H1 (cell line): Measurements from ENCODE around the gene POLR3GL. TPM values are rescaled to one million over a fixed set of nuclear protein-coding genes. Genes with fewer than 3 reads are reported as not detected.

Source experiments
- CTCF ChIA-PET: fragments of 300-600 bp; sonication (Branson Sonifier 250); formaldehyde crosslinking; loops from one replicate; lab custom pipeline; 2021; ENCODE audit not compliant: partially characterized antibody; lab: Charles Lee
- POLR2A ChIA-PET: fragments of 300-600 bp; sonication (Branson Sonifier 250); formaldehyde crosslinking; loops from one replicate; lab custom pipeline; 2021; ENCODE audit warnings: inconsistent platforms; ENCODE audit not compliant: partially characterized antibody; lab: Charles Lee
- DNase-seq, 2 experiments: peaks; one replicate each; pipeline versions ENCODE4 v3.0.0 to v3.0.0-alpha.2; 2010 to 2022; ENCODE audit warnings: low spot score in 2 of 2, low read depth in 1 of 2, mixed read lengths in 1 of 2
- FAIRE-seq: peaks from 2 replicates; lab custom pipeline; 2011; peaks lifted over from hg19 to GRCh38; lab: Jason Lieb, UNC
- H2AFZ ChIP-seq: 2 replicates; pipeline ENCODE4 v1.8.1; 2012; ENCODE audit warnings: low read length, inconsistent platforms
- H2AK5ac ChIP-seq: 2 replicates; pipeline ENCODE4 v1.6.1; 2013; ENCODE audit warnings: low read depth, low read length
- H2BK120ac ChIP-seq: replicated peaks from 2 replicates; pipeline ENCODE3; 2013; ENCODE audit warnings: low read depth, low read length, inconsistent platforms
- H2BK12ac ChIP-seq: 2 replicates; pipeline ENCODE4 v1.6.1; 2013; ENCODE audit warnings: low read depth, low read length
- H2BK15ac ChIP-seq: 2 replicates; pipeline ENCODE4 v1.6.1; 2013; ENCODE audit warnings: low read length
- H2BK20ac ChIP-seq: 2 replicates; pipeline ENCODE4 v1.6.1; 2013; ENCODE audit warnings: low read length
- H2BK5ac ChIP-seq: 2 replicates; pipeline ENCODE4 v1.6.1; 2013; ENCODE audit warnings: low read depth, low read length
- H3K14ac ChIP-seq: 2 replicates; pipeline ENCODE4 v1.6.1; 2013; ENCODE audit warnings: inconsistent platforms; ENCODE audit not compliant: insufficient read length
- H3K18ac ChIP-seq: 2 replicates; pipeline ENCODE4 v1.6.1; 2013; ENCODE audit warnings: low read length; ENCODE audit errors: extremely low read depth
- H3K23ac ChIP-seq: 2 replicates; pipeline ENCODE4 v1.6.1; 2013; ENCODE audit warnings: inconsistent platforms; ENCODE audit not compliant: insufficient read length
- H3K23me2 ChIP-seq: 2 replicates; pipeline ENCODE4 v1.6.1; 2013; ENCODE audit warnings: low read depth, low read length
- H3K27ac ChIP-seq: 2 replicates; pipeline ENCODE4 v1.6.1; 2011; ENCODE audit warnings: low read depth, low read length, inconsistent platforms
- H3K27me3 ChIP-seq, 4 experiments: replicated peaks in 1 of 4; 1 replicate in 1 of 4; 2 replicates in 3 of 4; pipeline versions ENCODE4 v1.6.1 to v1.8.1; 2011 to 2013; ENCODE audit warnings: low read length in 3 of 4, mild to moderate bottlenecking in 3 of 4, inconsistent platforms in 2 of 4, mixed read lengths in 2 of 4, moderate library complexity in 1 of 4; ENCODE audit not compliant: control insufficient read depth in 3 of 4, insufficient read depth in 3 of 4; ENCODE audit errors: extremely low read depth in 1 of 4
- H3K36me3 ChIP-seq, 4 experiments: 2 replicates each; pipeline versions ENCODE4 v1.6.1 to v1.8.1; 2011 to 2013; ENCODE audit warnings: mild to moderate bottlenecking in 4 of 4, low read length in 3 of 4, moderate library complexity in 2 of 4, control low read depth in 1 of 4, inconsistent platforms in 1 of 4; ENCODE audit not compliant: insufficient read depth in 4 of 4, control insufficient read depth in 2 of 4
- H3K4ac ChIP-seq: replicated peaks from 2 replicates; pipeline ENCODE3; 2013; ENCODE audit warnings: low read length, low read depth, mixed read lengths, inconsistent platforms; ENCODE audit not compliant: insufficient read length
- H3K4me1 ChIP-seq, 4 experiments: replicated peaks in 1 of 4; 1 replicate in 1 of 4; 2 replicates in 3 of 4; pipeline versions ENCODE4 v1.6.1 to v1.8.1; 2011 to 2013; ENCODE audit warnings: low read length in 3 of 4, inconsistent platforms in 2 of 4, mixed read lengths in 1 of 4; ENCODE audit not compliant: insufficient read depth in 4 of 4, control insufficient read depth in 3 of 4
- H3K4me2 ChIP-seq, 2 experiments: 2 replicates each; pipeline versions ENCODE4 v1.6.1 to v1.8.1; 2011 to 2013; ENCODE audit warnings: low read depth in 2 of 2, low read length in 2 of 2, control low read depth in 1 of 2, inconsistent platforms in 1 of 2, mild to moderate bottlenecking in 1 of 2; ENCODE audit not compliant: insufficient read depth in 1 of 2
- H3K4me3 ChIP-seq, 4 experiments: fragments of 200-600, 300-600 bp in 1 of 4; sonication (generic), shearing (Covaris generic), sonication (Bioruptor Twin) in 1 of 4; 2 replicates each; pipeline versions ENCODE4 v1.5.1 to v1.8.1; 2011 to 2016; ENCODE audit warnings: low read length in 4 of 4, low read depth in 3 of 4, control low read depth in 2 of 4, inconsistent platforms in 2 of 4, mild to moderate bottlenecking in 2 of 4, mixed read lengths in 1 of 4, moderate library complexity in 1 of 4; ENCODE audit not compliant: insufficient read depth in 2 of 4; ENCODE audit errors: extremely low read depth in 1 of 4
- H3K56ac ChIP-seq: replicated peaks from 2 replicates; pipeline ENCODE3; 2013; ENCODE audit warnings: low read depth, mild to moderate bottlenecking, mixed read lengths, low read length, inconsistent platforms; ENCODE audit not compliant: insufficient read length
- H3K79me1 ChIP-seq: 2 replicates; pipeline ENCODE4 v1.6.1; 2013; ENCODE audit warnings: low read depth, low read length, control low read depth
- H3K79me2 ChIP-seq, 2 experiments: 2 replicates each; pipeline versions ENCODE4 v1.6.1 to v1.8.1; 2012 to 2013; ENCODE audit warnings: low read length in 2 of 2, mild to moderate bottlenecking in 2 of 2, inconsistent platforms in 1 of 2; ENCODE audit not compliant: insufficient read depth in 2 of 2, control insufficient read depth in 1 of 2
- H3K9ac ChIP-seq, 4 experiments: replicated peaks in 1 of 4; 1 replicate in 1 of 4; 2 replicates in 3 of 4; pipeline versions ENCODE4 v1.6.1 to v1.8.1; 2011 to 2013; ENCODE audit warnings: low read depth in 3 of 4, low read length in 3 of 4, control low read depth in 2 of 4, mild to moderate bottlenecking in 2 of 4, moderate library complexity in 2 of 4, inconsistent platforms in 1 of 4; ENCODE audit errors: extremely low read depth in 1 of 4
- H3K9me3 ChIP-seq, 2 experiments: 2 replicates each; pipeline versions ENCODE4 v1.6.1 to v1.8.1; 2012 to 2013; ENCODE audit warnings: mild to moderate bottlenecking in 2 of 2, moderate library complexity in 2 of 2, control low read depth in 1 of 2, inconsistent platforms in 1 of 2, low read depth in 1 of 2, low read length in 1 of 2, mixed read lengths in 1 of 2; ENCODE audit not compliant: insufficient read depth in 2 of 2
- H4K20me1 ChIP-seq, 2 experiments: replicated peaks in 1 of 2; 2 replicates each; pipeline versions ENCODE3 to v1.8.1; 2011 to 2013; ENCODE audit warnings: inconsistent platforms in 2 of 2, low read length in 2 of 2, mild to moderate bottlenecking in 1 of 2; ENCODE audit not compliant: insufficient read depth in 2 of 2, control insufficient read depth in 1 of 2
- H4K5ac ChIP-seq: 2 replicates; pipeline ENCODE4 v1.6.1; 2013; ENCODE audit warnings: low read length, low read depth, mixed read lengths, inconsistent platforms; ENCODE audit not compliant: insufficient read length
- H4K8ac ChIP-seq: 2 replicates; pipeline ENCODE4 v1.8.0; 2013; ENCODE audit warnings: mild to moderate bottlenecking, moderate library complexity, low read length, inconsistent platforms; ENCODE audit not compliant: insufficient read depth; ENCODE audit errors: extremely low read depth
- H4K91ac ChIP-seq: replicated peaks from 2 replicates; pipeline ENCODE3; 2013; ENCODE audit warnings: low read length, mixed read lengths, inconsistent platforms; ENCODE audit not compliant: insufficient read length
- BCL11A ChIP-seq, 2 experiments: IDR thresholded peaks; one replicate each; pipeline ENCODE4 v1.6.1; 2011; ENCODE audit warnings: low read depth in 2 of 2, low read length in 2 of 2, mild to moderate bottlenecking in 2 of 2
- CHD1 ChIP-seq: IDR thresholded peaks from 2 replicates; pipeline ENCODE4 v1.6.1; 2012; ENCODE audit warnings: low read depth, low read length, improper control_type of control experiment
- EGR1 ChIP-seq: IDR thresholded peaks from 2 replicates; pipeline ENCODE4 v1.6.1; 2011; ENCODE audit warnings: low read depth, low read length, borderline replicate concordance
- EP300 ChIP-seq, 2 experiments: IDR thresholded peaks; 1 replicate in 1 of 2; 2 replicates in 1 of 2; pipeline ENCODE4 v1.6.1; 2011 to 2012; ENCODE audit warnings: low read depth in 2 of 2, low read length in 2 of 2, mild to moderate bottlenecking in 2 of 2, borderline replicate concordance in 1 of 2, inconsistent platforms in 1 of 2, moderate library complexity in 1 of 2
- EZH2 ChIP-seq: fragments of 200-600 bp; sonication (generic); IDR thresholded peaks from 2 replicates; pipeline ENCODE4 v1.7.1; 2012; ENCODE audit warnings: low read depth, mild to moderate bottlenecking, moderate library complexity, low read length, inconsistent platforms; ENCODE audit not compliant: severe bottlenecking
- GABPA ChIP-seq: IDR thresholded peaks from 2 replicates; pipeline ENCODE4 v1.6.1; 2011; ENCODE audit warnings: mild to moderate bottlenecking, low read length, moderate library complexity, borderline replicate concordance; ENCODE audit not compliant: insufficient read depth
- GTF2F1 ChIP-seq: IDR thresholded peaks from 2 replicates; pipeline ENCODE4 v1.6.1; 2012; ENCODE audit warnings: low read depth, low read length, improper control_type of control experiment, borderline replicate concordance
- HDAC2 ChIP-seq, 2 experiments: fragments of 300-600 bp in 1 of 2; sonication (generic) in 1 of 2; IDR thresholded peaks; 2 replicates each; pipeline ENCODE4 v1.6.1; 2011 to 2012; ENCODE audit warnings: low read depth in 2 of 2, low read length in 2 of 2, mild to moderate bottlenecking in 2 of 2, moderate library complexity in 2 of 2, borderline replicate concordance in 1 of 2, inconsistent platforms in 1 of 2
- JUND ChIP-seq: IDR thresholded peaks from 2 replicates; pipeline ENCODE4 v1.6.1; 2011; ENCODE audit warnings: mild to moderate bottlenecking, improper control_type of control experiment, low read length
- MAX ChIP-seq: IDR thresholded peaks from 2 replicates; pipeline ENCODE4 v1.6.1; 2012; ENCODE audit warnings: inconsistent platforms
- POU5F1 ChIP-seq: IDR thresholded peaks from 2 replicates; pipeline ENCODE4 v1.6.1; 2011; ENCODE audit warnings: low read depth, mild to moderate bottlenecking, low read length, moderate library complexity
- RFX5 ChIP-seq: IDR thresholded peaks from 2 replicates; pipeline ENCODE4 v1.6.1; 2011; ENCODE audit warnings: low read depth, low read length, improper control_type of control experiment, borderline replicate concordance
- SP2 ChIP-seq: IDR thresholded peaks from 2 replicates; pipeline ENCODE4 v1.6.1; 2012; ENCODE audit warnings: mild to moderate bottlenecking, low read length, inconsistent platforms
- ZNF274 ChIP-seq: IDR thresholded peaks from 2 replicates; pipeline ENCODE4 v1.7.0; 2012; ENCODE audit warnings: low read length, borderline replicate concordance; ENCODE audit errors: extremely low read depth
- WGBS, 2 experiments: shearing (Covaris generic) in 1 of 2; methylation state at CpG; one replicate each; pipeline versions ENCODE4 v1.1.6 to v1.1.7; 2013 to 2015; ENCODE audit warnings: low lambda C conversion rate in 2 of 2, mixed read lengths in 2 of 2, inconsistent platforms in 1 of 2, low coverage in 1 of 2, missing lambda C conversion rate in 1 of 2; ENCODE audit not compliant: insufficient replicate concordance in 2 of 2, insufficient coverage in 1 of 2, insufficient read length in 1 of 2; ENCODE audit errors: extremely low coverage in 1 of 2, missing lambda C conversion rate in 1 of 2; 5-methylcytosine and 5-hydroxymethylcytosine counted together
- polyA plus RNA-seq, 7 experiments: library from polyadenylated mRNA; depleted of rRNA in 3 of 7; stranded (reverse) in 5 of 7; unstranded in 2 of 7; fragments of >200 nt in 5 of 7; fragments of 200-250 nt in 2 of 7; gene quantifications; 1 replicate in 5 of 7; 2 replicates in 1 of 7; 4 replicates in 1 of 7; pipeline versions ENCODE4 v1.2.1 to v1.2.3, GENCODE V29; 2011 to 2013; ENCODE audit warnings: missing spikeins in 2 of 7, mixed read lengths in 2 of 7
- total RNA-seq: library from RNA; stranded (reverse); fragmentation: NEBNext Ultra II Directional; extraction: Animal tissue kit (Norgen Biotek cat#: 25700); gene quantifications from 2 replicates; pipeline ENCODE4 v1.2.1, GENCODE V29; 2021

Gene POLR3GL
- total and polyA plus RNA-seq, 2 of the 8 experiments (the other 6 are each of a cell fraction or from before 2014, with no cell fraction given) = 3.1 to 3.9 TPM

- Histone ChIP-seq H3K56ac (no peak overlapping the region), H2BK120ac (no peak overlapping the region), H2BK20ac (no peak overlapping the region), H3K14ac (no peak overlapping the region), H2AFZ (no peak overlapping the region), H3K4me2 (no peak overlapping the region), H4K91ac (no peak overlapping the region), H4K5ac (no peak overlapping the region), H3K23me2 (peaks cover 3% of the 10 kb centered on the region), H3K23ac (no peak overlapping the region), H4K8ac (no peak overlapping the region), H2AK5ac (no peak overlapping the region), H2BK15ac (no peak overlapping the region), H3K4me1 (peaks cover 0 to 5% (median 0%) of the 10 kb centered on the region in 4 experiments; a peak in 2 of 7 replicates), H3K36me3 (no peaks in the 10 kb centered on the region), H4K20me1 (no peaks in the 10 kb centered on the region), H3K4ac (no peak overlapping the region), H3K79me2 (no peaks in the 10 kb centered on the region), H3K27ac (no peak overlapping the region), H3K9ac (no peak overlapping the region), H2BK12ac (no peak overlapping the region), H3K79me1 (no peaks in the 10 kb centered on the region), H3K4me3 (no peak overlapping the region), H3K9me3 (no peaks in the 10 kb centered on the region), H3K18ac (no peak overlapping the region), H3K27me3 (peaks cover 0 to 34% (median 20%) of the 10 kb centered on the region in 4 experiments; a peak in 6 of 7 replicates), H2BK5ac (no peak overlapping the region)
- ChIA-PET CTCF (interaction anchor here (1.0 to 1.5 kb wide), 2 partner anchors 17 to 108 kb away, joined by 3 to 4 read pairs; partner anchors contain the start of gene NUDT17), POLR2A (no interaction called here)
- no peak for DNase-seq
- WGBS, 2 experiments = 78% methylated on average over 6 of the region's 6 CpGs; no CpG with 5 or more reads in 1 of the 2 experiments
- no peak for FAIRE-seq
- TF ChIP-seq CHD1 = no peak
- no peak for TF ChIP-seq EP300 (IDR thresholded peaks at IDR 0.05; ENCODE audit: borderline replicate concordance in 1 of 2, low read depth in 2 of 2, low read length in 2 of 2)
- no peak for TF ChIP-seq ZNF274
- no peak for TF ChIP-seq EZH2
- no peak for TF ChIP-seq SP2
- TF ChIP-seq HDAC2 (IDR thresholded peaks at IDR 0.05; ENCODE audit: borderline replicate concordance in 1 of 2, low read depth in 2 of 2, low read length in 2 of 2) = no peak
- no peak for TF ChIP-seq RFX5
- TF ChIP-seq POU5F1 = no peak
- no peak for TF ChIP-seq GTF2F1
- no peak for TF ChIP-seq EGR1
- TF ChIP-seq JUND = no peak
- no peak for TF ChIP-seq MAX
- TF ChIP-seq BCL11A (IDR thresholded peaks at IDR 0.05; ENCODE audit: low read depth in 2 of 2, low read length in 2 of 2) = no peak
- no peak for TF ChIP-seq GABPA
These were observed 10.6 kb upstream of the POLR3GL start for GRCh38 chr1:145953861-145954260.
